AML-193 (cell line): ENCODE measurements around the gene MX1.

Source experiments
- DNase-seq, 2 experiments: peaks; one replicate each; lab custom pipeline; 2025; lab: John Stamatoyannopoulos, UW

MX1 gene

DNA sequence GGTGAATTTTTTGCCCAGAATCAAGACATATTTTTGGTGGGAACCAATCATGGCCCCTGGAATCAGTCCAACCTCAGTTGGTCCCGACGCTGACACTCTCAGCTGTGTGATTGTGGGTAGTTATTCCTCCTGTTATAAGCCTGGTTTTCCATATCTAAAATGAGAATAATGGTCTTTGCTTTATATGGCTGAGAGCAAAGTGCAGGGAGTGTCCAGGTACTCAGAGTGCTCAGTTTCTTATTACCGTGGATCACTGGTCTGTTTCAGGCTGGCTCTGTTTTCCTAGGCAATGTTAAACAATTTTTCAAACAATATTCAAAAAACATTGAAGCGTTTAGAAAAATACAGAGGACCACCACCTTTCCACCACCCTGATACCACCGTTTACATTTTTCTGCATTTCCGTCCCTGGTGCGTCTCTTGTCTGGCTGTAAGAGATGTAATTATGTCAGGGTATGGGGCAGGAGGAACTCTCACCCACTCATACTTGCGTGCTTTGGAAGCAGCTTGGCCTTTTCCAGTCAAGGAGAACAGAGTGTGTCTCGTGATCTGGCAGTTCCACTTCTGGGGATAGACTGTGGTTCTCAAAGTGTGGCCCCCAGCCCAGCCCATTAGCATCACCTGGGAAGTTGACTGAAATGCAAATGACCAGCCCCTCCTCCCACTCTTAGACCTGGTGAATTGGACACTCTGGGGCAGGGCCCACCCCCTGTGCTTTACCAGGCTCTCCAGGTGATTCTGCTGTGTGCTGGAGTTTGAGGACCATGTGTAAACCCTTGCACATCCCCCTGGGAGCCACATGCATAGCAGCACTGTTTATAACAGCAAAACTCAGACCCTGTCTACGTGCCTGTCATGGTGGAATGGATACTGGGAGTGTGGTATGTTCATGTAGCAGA lies 6.8 kb downstream of the MX1 start:
- DNase-seq, result no peak

- DNase-seq, result no peak
Observed at GRCh38 chr21:41433566-41433965, 7.5 kb downstream of the MX1 start.

- DNase-seq, result no peak
Observed at GRCh38 chr21:41435706-41436105, 9.7 kb downstream of the MX1 start.

- DNase-seq, result no peak
Observed at GRCh38 chr21:41437729-41438128, 11.7 kb downstream of the MX1 start.

- no peak for DNase-seq
Observed at GRCh38 chr21:41438425-41439113, 12.5 kb downstream of the MX1 start.

DNA sequence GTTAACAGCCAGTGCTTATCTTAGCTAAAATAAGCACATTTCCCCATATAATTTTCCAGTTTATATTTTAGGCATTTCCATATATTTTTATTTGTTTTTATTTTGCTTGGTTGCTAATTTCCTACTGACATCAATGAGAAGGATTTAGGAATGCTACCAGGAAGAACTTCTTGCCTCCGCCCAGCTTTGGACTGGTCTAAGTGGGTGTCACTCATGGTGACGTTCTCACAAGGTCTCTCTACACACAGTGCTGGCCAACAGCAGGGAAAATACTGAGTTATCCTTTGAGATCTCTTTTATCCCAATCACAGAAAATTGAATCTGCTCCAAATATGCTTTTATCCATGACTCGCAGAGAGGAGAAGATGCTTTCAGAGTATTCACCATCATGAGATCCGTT lies 13.2 kb downstream of the MX1 start:
- DNase-seq, result no peak

DNA sequence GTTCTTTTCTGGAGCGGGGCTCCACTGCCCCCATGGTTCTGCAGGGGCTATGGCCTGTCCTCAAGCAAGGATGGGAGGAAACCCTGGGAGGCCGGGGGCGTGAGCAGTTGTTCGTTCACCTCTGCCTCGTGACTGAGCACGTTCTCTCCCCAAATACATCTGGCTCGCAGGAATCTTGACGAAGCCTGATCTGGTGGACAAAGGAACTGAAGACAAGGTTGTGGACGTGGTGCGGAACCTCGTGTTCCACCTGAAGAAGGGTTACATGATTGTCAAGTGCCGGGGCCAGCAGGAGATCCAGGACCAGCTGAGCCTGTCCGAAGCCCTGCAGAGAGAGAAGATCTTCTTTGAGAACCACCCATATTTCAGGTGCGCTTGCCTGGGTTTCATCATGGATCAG lies 15.5 kb downstream of the MX1 start:
- DNase-seq, result no peak

DNA sequence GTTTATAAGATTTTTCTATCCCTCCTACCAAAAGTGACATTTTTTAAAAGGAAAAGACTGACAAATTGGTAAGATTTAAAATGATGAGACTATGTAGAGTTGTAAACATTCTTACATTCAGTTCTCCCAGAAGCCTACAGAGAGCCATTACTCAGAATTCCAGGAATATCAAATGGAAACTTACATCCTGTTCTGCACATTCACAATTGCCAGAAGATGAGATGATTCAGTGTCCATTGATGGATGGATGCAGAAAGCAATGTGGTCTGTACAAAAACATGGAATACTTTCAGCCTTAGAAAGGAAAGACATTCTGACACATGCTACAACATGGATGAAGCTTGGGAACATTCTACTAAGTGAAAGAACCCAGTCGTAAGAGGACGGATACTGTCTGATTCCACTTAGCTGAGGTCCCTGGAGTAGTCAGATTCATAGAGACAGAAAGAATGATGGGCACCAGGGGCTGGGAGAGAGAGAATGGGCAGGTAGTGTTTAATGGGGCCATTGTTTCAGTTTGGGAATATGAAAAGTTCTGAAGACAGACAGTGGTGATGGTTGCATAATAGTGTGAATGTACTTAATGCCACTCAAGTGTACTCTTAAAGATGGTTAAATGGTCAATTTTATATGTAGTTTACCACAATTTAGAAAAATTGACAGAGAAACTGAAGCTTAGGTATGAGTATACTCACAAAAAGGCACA lies 16.6 kb downstream of the MX1 start:
- DNase-seq, result no peak

DNA sequence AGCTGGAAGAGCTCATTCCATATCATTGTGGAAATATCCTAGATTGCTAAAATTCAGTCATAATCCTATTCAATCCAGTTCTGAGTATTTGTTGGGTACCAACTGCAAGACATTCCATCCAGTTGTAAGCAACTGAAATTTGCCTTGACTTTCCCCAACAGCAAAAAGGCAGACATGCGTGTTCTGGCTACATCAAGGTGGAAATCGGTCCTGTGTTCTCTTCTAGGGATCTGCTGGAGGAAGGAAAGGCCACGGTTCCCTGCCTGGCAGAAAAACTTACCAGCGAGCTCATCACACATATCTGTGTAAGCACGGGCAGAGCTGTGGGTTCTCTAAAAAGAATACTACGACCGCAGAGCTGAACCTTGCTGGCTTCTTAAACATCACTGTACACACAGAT lies 17.5 kb downstream of the MX1 start:
- DNase-seq, result no peak

GRCh38 chr21:41444703-41445464 lies 18.8 kb downstream of the MX1 start:
- no peak for DNase-seq

GRCh38 chr21:41445465-41445862 lies 19.4 kb downstream of the MX1 start:
- no peak for DNase-seq

GRCh38 chr21:41446586-41446985 lies 20.5 kb downstream of the MX1 start:
- DNase-seq, result no peak

- no peak for DNase-seq
Observed at GRCh38 chr21:41447356-41447755, 21.3 kb downstream of the MX1 start.

GRCh38 chr21:41449613-41450012 lies 23.6 kb downstream of the MX1 start:
- no peak for DNase-seq

GRCh38 chr21:41451753-41452676 lies 26.0 kb downstream of the MX1 start:
- DNase-seq, result no peak

- no peak for DNase-seq
Observed at GRCh38 chr21:41453198-41453597, 27.2 kb downstream of the MX1 start.

DNA sequence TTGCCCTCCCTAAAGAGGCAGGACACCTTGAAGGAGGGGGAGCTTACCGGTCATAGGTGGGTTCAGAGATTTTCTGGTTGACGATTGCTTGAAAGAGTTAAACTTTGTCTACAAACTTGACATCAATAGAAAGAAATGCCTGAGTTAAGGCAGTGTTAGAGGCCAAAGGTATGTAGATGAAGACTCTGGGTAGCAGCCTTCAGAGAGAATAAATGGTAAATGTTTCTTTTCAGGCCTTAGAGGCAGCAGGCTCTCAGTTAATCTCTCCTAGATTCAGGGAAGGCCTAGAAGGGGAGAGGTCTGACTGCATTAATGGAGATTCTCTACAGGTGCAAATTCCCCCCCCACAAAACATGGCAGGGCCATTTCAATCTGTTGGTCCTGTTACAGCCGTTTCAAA lies 27.7 kb downstream of the MX1 start:
- DNase-seq, result no peak

GRCh38 chr21:41458121-41458520 lies 32.1 kb downstream of the MX1 start:
- no peak for DNase-seq

GRCh38 chr21:41458559-41458958 lies 32.5 kb downstream of the MX1 start:
- no peak for DNase-seq

DNA sequence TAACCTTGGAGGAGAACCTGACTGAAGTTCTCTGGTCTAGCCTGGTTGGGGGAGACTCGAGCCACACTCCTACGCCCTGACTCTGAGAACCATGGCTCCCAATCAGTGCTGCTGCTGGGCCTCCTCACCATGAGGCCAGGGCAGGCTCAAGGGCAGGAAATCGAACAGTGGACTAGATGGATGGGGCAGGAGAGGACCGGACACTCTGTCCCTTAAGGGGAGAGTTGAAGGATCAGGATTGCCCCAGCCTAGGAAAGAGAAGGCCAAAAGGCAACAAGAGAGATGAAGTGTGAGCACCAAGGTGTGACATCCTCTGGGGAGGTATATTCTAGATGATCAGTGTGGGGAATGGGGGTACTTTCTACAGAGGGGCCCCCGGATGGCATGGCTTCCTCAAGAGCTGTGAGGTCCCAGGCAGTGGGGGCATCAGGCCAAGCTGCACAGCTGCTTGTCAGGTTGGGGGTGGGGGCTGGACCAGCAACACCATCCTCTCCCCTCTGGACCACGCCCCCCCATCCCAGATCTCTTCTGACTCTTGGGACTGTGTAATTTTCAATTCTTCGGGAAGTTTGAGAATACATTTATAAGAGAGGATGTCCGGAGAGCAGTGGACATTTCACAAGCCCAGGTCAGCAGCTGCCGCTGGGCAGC lies 34.0 kb downstream of the MX1 start:
- no peak for DNase-seq
